GM19463 (cell line): Measurements from ENCODE around the gene TRPC4AP.

Source experiments
- ATAC-seq: cut with Tn5 transposase; IDR thresholded peaks from one replicate; pipeline ENCODE4 v1.9.1; 2021; ENCODE audit warnings: mild to moderate bottlenecking, moderate library complexity; ENCODE audit not compliant: unreplicated experiment

Gene TRPC4AP

GRCh38 chr20:35018590-35019371 is 73.8 kb downstream of the TRPC4AP start:
- ATAC-seq: no peak

- no peak for ATAC-seq
These were observed 75.3 kb downstream of the TRPC4AP start for GRCh38 chr20:35017099-35017835.

DNA sequence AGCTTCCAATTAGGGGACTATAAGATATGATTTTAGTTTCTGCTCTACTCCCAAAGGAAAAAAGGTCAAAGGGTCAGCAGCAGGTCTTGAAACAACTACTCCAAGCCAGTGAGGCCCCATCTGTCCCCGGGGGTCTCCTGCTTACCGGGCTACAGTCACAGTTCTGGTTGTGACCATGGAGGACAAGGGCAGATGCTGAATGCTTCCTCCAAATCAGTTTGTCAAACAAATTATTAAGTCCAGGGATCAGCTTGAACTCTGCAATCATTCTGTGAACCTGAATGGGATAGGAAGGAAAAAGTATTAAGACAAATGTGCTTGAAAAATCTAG is 76.8 kb downstream of the TRPC4AP start:
- ATAC-seq: no peak

DNA sequence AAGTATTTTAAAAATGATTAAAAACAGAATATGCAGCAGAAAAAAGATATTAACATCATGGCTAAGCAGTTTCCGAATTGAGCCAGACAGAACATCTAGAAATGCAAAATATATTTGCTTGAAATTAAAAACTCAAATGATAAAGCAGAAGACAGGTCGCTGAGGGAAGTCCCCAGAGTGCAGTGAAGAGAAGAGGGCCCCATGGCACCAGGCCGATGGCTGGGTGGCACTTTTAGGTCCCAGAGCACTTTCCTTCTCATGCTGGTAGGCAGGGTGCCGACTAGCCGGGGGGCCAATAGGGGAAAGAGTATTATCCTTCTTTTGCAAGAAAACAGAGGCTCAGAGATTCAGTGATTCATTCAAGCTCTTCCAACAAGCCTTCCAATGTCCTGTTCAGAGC is 78.1 kb downstream of the TRPC4AP start:
- ATAC-seq: no peak

- ATAC-seq: no peak
These were observed 78.9 kb downstream of the TRPC4AP start for GRCh38 chr20:35013421-35014411.

GRCh38 chr20:35012227-35013069 is 80.2 kb downstream of the TRPC4AP start:
- ATAC-seq: no peak

GRCh38 chr20:35011589-35012226 is 80.9 kb downstream of the TRPC4AP start:
- ATAC-seq: no peak

DNA sequence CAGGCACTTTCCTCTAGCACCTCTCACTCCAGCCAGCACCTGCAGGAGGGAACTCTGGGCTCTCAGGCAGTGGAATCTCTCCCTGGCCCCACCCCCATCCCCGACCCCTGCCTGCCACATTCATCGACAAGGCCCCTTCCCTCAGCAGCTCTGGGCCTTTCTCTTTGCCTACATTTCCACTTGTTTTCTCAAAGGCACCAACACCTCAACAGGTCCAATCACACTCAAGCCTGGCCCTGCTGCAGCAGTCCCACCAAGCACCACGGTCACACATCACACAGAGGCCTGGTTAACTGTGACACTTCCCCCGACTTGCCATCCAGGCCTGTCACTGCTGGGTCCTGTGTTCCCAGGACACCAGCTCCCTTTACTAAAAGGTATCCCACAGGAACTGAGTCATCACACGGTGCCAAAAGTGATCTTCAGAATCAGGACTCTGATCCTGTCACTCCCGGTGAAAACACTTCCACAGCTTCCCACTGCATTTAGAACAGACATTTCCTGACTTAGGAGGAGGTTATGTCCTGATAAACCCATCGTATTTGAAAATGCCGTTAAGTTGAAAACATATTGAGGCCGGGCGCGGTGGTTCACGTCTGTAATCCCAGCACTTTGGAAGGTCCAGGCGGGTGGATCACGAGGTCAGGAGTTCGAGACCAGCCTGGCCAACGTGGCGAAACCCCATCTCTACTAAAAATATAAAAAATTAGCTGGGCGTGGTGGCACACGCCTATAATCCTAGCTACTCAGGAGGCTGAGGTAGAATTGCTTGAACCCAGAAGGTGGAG is 82.0 kb downstream of the TRPC4AP start:
- ATAC-seq: no peak

- ATAC-seq: no peak
These were observed 82.8 kb downstream of the TRPC4AP start for GRCh38 chr20:35009665-35010328.

GRCh38 chr20:35008411-35009342 is 83.9 kb downstream of the TRPC4AP start:
- no peak for ATAC-seq

DNA sequence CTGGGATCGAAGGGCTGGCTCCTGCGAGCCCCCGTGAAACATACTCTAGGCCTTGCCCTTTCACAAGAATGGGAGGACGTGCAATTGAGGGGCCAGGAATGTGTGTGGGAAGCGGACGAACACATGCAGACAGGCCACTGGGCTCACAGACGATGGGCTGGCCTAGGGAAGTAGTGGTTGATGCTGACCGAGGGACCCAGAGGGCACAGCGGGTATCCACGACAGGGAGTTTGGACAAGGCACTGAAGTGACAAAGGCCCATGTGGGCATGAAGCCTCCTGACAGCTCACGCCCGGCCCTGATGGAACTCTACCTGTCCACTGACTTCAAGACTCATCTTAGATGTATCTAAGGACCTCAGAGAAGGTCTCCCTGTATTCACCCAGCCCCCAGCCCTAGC is 84.7 kb downstream of the TRPC4AP start:
- ATAC-seq: no peak

DNA sequence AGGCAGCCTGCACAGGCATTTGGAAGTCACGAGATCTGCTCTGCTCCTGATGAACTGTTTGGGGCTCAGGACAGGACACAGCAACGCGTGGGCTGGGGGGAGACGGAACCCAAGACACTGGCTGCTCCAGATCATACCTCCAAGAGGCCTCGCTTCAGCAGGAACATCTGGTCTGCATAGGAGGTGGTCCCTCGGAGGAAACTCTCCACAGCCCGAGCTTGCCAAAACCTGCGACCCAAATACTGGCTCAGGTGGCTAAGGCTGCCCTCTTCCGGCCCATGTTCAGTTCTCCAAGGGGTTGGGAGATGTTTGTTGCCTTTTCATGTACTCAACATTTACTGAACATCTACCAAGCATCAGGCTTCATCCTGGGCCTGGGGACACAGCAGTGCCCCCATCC is 85.2 kb downstream of the TRPC4AP start:
- ATAC-seq: no peak

DNA sequence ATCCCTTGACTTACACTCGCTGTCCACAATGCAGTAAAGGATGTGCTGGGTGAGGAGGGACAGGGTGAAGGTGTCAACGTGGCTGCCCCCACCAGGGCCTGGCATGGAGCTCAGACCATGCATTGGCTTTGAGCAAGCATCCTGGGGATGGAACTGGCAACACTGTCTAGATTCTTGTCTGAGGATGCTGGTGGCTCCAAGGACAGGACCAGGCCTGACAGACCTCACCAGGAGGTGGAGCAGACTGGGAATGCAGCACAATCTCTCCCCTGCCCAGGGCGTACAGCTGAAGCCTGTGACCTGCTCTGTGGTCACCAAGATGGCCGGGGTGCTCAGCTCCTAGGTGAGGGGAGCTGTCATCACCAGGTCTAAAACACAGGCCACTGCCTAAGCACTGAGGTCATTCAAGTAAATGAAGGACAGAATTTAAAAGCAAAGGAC is 86.1 kb downstream of the TRPC4AP start:
- no peak for ATAC-seq

GRCh38 chr20:35006009-35006408 is 86.6 kb downstream of the TRPC4AP start:
- no peak for ATAC-seq

DNA sequence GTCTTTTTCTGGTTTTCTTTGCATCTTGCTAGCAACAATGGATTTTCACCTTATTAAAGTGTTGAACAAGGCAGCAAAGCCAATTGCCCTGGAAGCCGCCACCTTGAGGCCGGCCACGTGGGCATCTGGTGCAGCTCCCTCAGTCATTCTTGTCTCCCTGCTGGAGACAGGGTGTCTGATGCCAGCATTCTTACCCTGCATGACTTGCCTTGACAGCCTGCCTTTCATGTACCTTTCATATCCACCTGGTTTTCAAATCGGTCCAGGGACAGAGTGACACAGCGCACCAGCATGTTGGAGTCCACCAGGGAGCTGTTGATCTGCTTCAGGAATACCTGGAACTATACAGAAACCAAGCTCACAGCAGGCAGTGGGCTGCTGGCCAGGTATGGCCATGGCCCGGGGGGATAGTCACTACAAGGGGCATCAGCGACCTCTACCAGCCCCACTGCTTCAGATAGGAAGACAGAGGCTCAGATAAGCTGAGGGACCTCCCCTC is 87.1 kb downstream of the TRPC4AP start:
- no peak for ATAC-seq

DNA sequence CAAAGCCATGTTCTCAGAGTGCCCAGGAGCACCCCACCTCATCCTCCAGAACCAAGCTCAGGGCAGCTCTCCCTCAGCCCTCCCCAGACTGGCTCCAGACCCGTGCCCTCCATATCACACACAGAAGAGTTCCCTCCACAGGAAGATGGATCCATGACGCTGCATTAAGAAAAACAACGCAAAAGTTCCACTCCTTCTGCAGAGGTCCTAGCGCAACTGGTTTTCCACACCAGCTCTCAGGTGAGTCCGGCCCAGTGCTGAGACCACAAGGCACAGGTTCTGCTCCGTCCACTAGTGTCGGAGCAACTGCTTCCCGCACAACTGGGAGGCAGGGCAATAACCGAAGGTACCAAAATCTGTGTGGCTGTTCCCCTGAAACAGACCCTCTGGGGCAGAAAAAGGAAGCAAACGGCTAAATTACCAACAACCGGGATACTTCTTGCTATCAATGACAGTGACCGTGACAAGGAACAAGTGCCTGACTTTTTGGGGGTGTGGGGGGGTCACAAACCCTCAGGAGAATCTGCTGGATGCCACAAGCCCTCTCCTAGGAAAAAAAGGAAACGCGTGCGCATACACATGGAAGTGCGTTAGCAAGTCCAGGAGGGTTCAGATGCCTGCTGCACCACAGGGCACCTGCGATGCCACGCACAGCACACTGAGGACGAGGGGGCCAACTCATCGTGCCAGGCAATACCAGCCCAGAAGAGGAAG is 87.7 kb downstream of the TRPC4AP start:
- no peak for ATAC-seq
